H1 (cell line): ENCODE data around the gene RNF157. TPM values are rescaled to one million over a fixed set of nuclear protein-coding genes. Genes with fewer than 3 reads are reported as not detected.

Source experiments
- CHD1 ChIP-seq: IDR thresholded peaks from 2 replicates; pipeline ENCODE4 v1.6.1; 2012; ENCODE audit warnings: low read depth, low read length, improper control_type of control experiment
- CHD7 ChIP-seq: fragments of 300-600 bp; sonication (generic); IDR thresholded peaks from 2 replicates; pipeline ENCODE4 v1.7.1; 2012; ENCODE audit warnings: low read length, moderate library complexity, mild to moderate bottlenecking, inconsistent platforms; ENCODE audit not compliant: insufficient replicate concordance
- PHF8 ChIP-seq: fragments of 200-600 bp; sonication (generic); conservative IDR thresholded peaks from 2 replicates; pipeline ENCODE4 v1.7.1; 2012; ENCODE audit warnings: low read depth, mild to moderate bottlenecking, inconsistent platforms, low read length, moderate library complexity
- RXRA ChIP-seq: IDR thresholded peaks from 2 replicates; pipeline ENCODE4 v1.6.1; 2011; ENCODE audit warnings: low read depth, mild to moderate bottlenecking, low read length, moderate library complexity; ENCODE audit not compliant: insufficient read depth
- SIRT6 ChIP-seq: IDR thresholded peaks from one replicate; pipeline ENCODE4 v1.7.1; 2012; ENCODE audit warnings: low read length, inconsistent platforms
- polyA plus RNA-seq, 7 experiments: library from polyadenylated mRNA; depleted of rRNA in 3 of 7; stranded (reverse) in 5 of 7; unstranded in 2 of 7; fragments of >200 nt in 5 of 7; fragments of 200-250 nt in 2 of 7; gene quantifications; 1 replicate in 5 of 7; 2 replicates in 1 of 7; 4 replicates in 1 of 7; pipeline versions ENCODE4 v1.2.1 to v1.2.3, GENCODE V29; 2011 to 2013; ENCODE audit warnings: missing spikeins in 2 of 7, mixed read lengths in 2 of 7
- total RNA-seq: library from RNA; stranded (reverse); fragmentation: NEBNext Ultra II Directional; extraction: Animal tissue kit (Norgen Biotek cat#: 25700); gene quantifications from 2 replicates; pipeline ENCODE4 v1.2.1, GENCODE V29; 2021

Gene RNF157
- total and polyA plus RNA-seq, 2 of the 8 experiments (the other 6 are each of a cell fraction or from before 2014, with no cell fraction given) = 13.4 to 16.7 TPM

GRCh38 chr17:76123749-76124581 lies 116.3 kb downstream of the RNF157 start (continued):
- TF ChIP-seq CHD7 (no peak), PHF8 (no peak), RXRA (no peak), SIRT6 (no peak), CHD1 (no peak)
